ENCODE results near the gene LRRC46. TPM values are rescaled to one million over a fixed set of nuclear protein-coding genes. Genes with fewer than 3 reads are reported as not detected.

Gene LRRC46
- total RNA-seq, 4 donors from 2014 or later: 0.45 TPM; not detected in 3

DNA sequence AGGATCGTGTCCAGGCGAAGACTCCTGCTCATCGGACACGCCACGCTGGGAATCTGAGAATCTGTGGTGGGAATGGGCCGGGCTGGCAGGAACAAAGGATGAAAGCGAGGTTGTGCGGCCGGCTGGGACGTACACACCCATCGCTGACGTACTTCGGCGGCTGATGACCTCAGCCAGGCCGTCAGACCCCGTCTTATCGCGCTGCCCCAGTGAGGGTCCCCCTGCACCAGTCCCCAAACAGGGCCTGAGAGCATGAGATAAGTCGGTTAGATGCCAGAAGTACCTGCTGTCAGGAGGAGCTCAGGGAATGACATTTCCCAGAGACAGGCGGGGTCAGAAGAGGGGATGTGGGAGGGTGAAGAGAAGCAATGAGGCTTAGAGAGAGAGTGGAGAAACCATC, 35.5 kb downstream of the LRRC46 start:
- 77% methylated on average over 18 of the region's 20 CpGs for WGBS
- Histone ChIP-seq H3K27me3 (peaks cover 0 to 74% (median 9%) of the 10 kb centered on the region in 4 donors), H3K4me3 (no peak overlapping the region), H3K27ac (replicated peaks in 1 of 4) (no peak overlapping the region), H3K4me1 (no peaks in the 10 kb centered on the region), H3K9me3 (no peaks in the 10 kb centered on the region), H3K36me3 (no peaks in the 10 kb centered on the region)
- TF ChIP-seq POLR2AphosphoS5 (IDR thresholded peaks at IDR 0.05): no peak
- no peak for TF ChIP-seq POLR2A (IDR thresholded peaks at IDR 0.05; ENCODE audit: low read depth)
- TF ChIP-seq EP300 (IDR thresholded peaks at IDR 0.05): no peak
- TF ChIP-seq CTCF (IDR thresholded peaks at IDR 0.05): no peak
- intact Hi-C loops (cut with DNase I): no loop called here
- DNase-seq (ENCODE audit: extremely low spot score): no peak

GRCh38 chr17:47867813-47868533, 36.5 kb downstream of the LRRC46 start:
- Histone ChIP-seq H3K27me3 (peaks cover 0 to 84% (median 18%) of the 10 kb centered on the region in 4 donors), H3K4me1 (peaks cover 5 to 9% (median 7%) of the 10 kb centered on the region in 4 donors), H3K27ac (replicated peaks in 1 of 4) (no peak overlapping the region), H3K9me3 (no peaks in the 10 kb centered on the region), H3K4me3 (no peak overlapping the region), H3K36me3 (no peaks in the 10 kb centered on the region)
- WGBS: 84% methylated on average over 11 of the region's 11 CpGs
- TF ChIP-seq CTCF (IDR thresholded peaks at IDR 0.05): no peak
- TF ChIP-seq EP300 (IDR thresholded peaks at IDR 0.05): no peak
- no peak for TF ChIP-seq POLR2AphosphoS5 (IDR thresholded peaks at IDR 0.05)
- no peak for TF ChIP-seq POLR2A (IDR thresholded peaks at IDR 0.05; ENCODE audit: low read depth)
- no peak for DNase-seq (ENCODE audit: extremely low spot score)
- intact Hi-C loops (cut with DNase I): no loop called here

- peaks cover 5 to 9% (median 7%) of the 10 kb centered on the region in 4 donors for H3K4me1 ChIP-seq
- intact Hi-C loops (cut with DNase I): no loop called here
- no peak for DNase-seq (ENCODE audit: extremely low spot score)
- H3K9me3 ChIP-seq: no peaks in the 10 kb centered on the region
- no CpG with 5 or more reads among the region's 2 CpGs for WGBS
- H3K27ac ChIP-seq (replicated peaks in 1 of 4): no peak overlapping the region
- no peak overlapping the region for H3K4me3 ChIP-seq
- no peak for TF ChIP-seq POLR2AphosphoS5 (IDR thresholded peaks at IDR 0.05)
- no peak for TF ChIP-seq CTCF (IDR thresholded peaks at IDR 0.05)
- no peak for TF ChIP-seq EP300 (IDR thresholded peaks at IDR 0.05)
- no peak for TF ChIP-seq POLR2A (IDR thresholded peaks at IDR 0.05; ENCODE audit: low read depth)
- no peaks in the 10 kb centered on the region for H3K36me3 ChIP-seq
- H3K27me3 ChIP-seq: peaks cover 0 to 94% (median 21%) of the 10 kb centered on the region in 4 donors
These were observed 37.6 kb downstream of the LRRC46 start for GRCh38 chr17:47869114-47869513.

DNA sequence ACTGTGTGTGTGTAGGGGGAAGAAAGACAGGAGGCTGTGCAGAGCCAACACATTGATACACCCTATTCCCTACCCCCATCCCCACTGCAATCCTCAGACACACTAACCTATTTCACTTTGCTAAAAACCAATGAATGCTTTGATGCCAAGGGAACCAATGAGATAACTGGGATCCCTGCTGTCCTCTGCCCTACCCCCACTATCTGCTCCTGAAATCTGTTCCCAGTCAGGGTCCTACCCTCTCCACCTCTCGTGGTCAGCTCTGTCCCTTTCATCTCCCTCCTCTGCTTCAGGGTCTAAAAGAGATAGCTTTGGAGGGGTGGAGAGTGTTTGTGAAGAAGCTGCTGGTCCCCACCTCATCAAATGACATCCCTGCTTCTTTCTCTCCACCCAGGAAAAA, 38.6 kb downstream of the LRRC46 start:
- no peak for DNase-seq (ENCODE audit: extremely low spot score)
- Histone ChIP-seq H3K27ac (replicated peaks in 1 of 4) (no peak overlapping the region), H3K36me3 (no peaks in the 10 kb centered on the region), H3K4me3 (no peak overlapping the region), H3K9me3 (no peaks in the 10 kb centered on the region), H3K27me3 (peaks cover 0 to 96% (median 25%) of the 10 kb centered on the region in 4 donors), H3K4me1 (peaks cover 5 to 9% (median 7%) of the 10 kb centered on the region in 4 donors)
- TF ChIP-seq POLR2AphosphoS5 (IDR thresholded peaks at IDR 0.05) (no peak), EP300 (IDR thresholded peaks at IDR 0.05) (no peak), POLR2A (IDR thresholded peaks at IDR 0.05; ENCODE audit: low read depth) (no peak), CTCF (IDR thresholded peaks at IDR 0.05) (no peak)
- intact Hi-C loops (cut with DNase I): no loop called here
- WGBS: 18% methylated on average over 1 of the region's 1 CpG

Measured in esophagus muscularis mucosa (tissue), 4 donors.